Left ventricle myocardium inferior (tissue), 1 donor: ENCODE measurements around the gene LRP10. TPM values are rescaled to one million over a fixed set of nuclear protein-coding genes. Genes with fewer than 3 reads are reported as not detected.
A peak's percentile ranks its signal among the peaks of the same experiment; 100 is the strongest.
"Not testable (repeated sequence)": the region's sequence is repeated elsewhere in the genome, so short reads cannot be mapped to it uniquely, and the experiment has no call there.

Source experiments
- DNase-seq: peaks from one replicate; pipeline ENCODE4 v3.0.0-alpha.2; 2020
- H3K27ac ChIP-seq: fragments of 200-600 bp; replicated peaks from 2 replicates; pipeline ENCODE4 v1.8.0; 2021
- H3K27me3 ChIP-seq: fragments of 200-600 bp; 2 replicates; pipeline ENCODE4 v1.8.0; 2021; ENCODE audit warnings: low read depth
- H3K36me3 ChIP-seq: fragments of 200-600 bp; 2 replicates; pipeline ENCODE4 v1.8.0; 2021
- H3K4me1 ChIP-seq: fragments of 200-600 bp; 2 replicates; pipeline ENCODE4 v1.8.0; 2021
- H3K4me3 ChIP-seq: fragments of 200-600 bp; 2 replicates; pipeline ENCODE4 v1.8.0; 2021; ENCODE audit warnings: mild to moderate bottlenecking, moderate library complexity
- H3K9me3 ChIP-seq: fragments of 200-600 bp; replicated peaks from 2 replicates; pipeline ENCODE4 v1.8.0; 2021
- CTCF ChIP-seq: fragments of 200-600 bp; IDR thresholded peaks from 2 replicates; pipeline ENCODE4 v1.8.0; 2021; ENCODE audit warnings: antibody characterized with exemption, mild to moderate bottlenecking, borderline replicate concordance
- intact Hi-C: fragments of 100-400 bp; cut with micrococcal nuclease; formaldehyde crosslinking; loops from one replicate; pipeline ENCODE4 v1.11.0; 2022
- total RNA-seq: library from RNA; stranded (reverse); fragmentation: NEBNext Ultra II Directional; extraction: Animal tissue kit (Norgen Biotek cat#: 25700); gene quantifications from one replicate; pipeline ENCODE4 v1.2.1, GENCODE V29; 2021
- donor health status: DM: no; HTN: yes; CAD: no; lungs with severe emphysema.

Gene LRP10
- total RNA-seq, 1 donor from 2014 or later, result 48.3 TPM

GRCh38 chr14:22906073-22906472 is 34.5 kb downstream of the LRP10 start:
- Histone ChIP-seq H3K9me3 (no peaks in the 10 kb centered on the region), H3K27ac (no peak overlapping the region), H3K4me3 (no peak overlapping the region), H3K36me3 (peaks cover 99% of the 10 kb centered on the region), H3K4me1 (peaks cover 22% of the 10 kb centered on the region), H3K27me3 (no peaks in the 10 kb centered on the region)
- intact Hi-C loops, result no loop called here
- DNase-seq, result no peak
- TF ChIP-seq CTCF, result no peak

GRCh38 chr14:22907429-22907828 is 35.9 kb downstream of the LRP10 start:
- H3K27me3 ChIP-seq, result no peaks in the 10 kb centered on the region
- TF ChIP-seq CTCF, result no peak
- intact Hi-C loops, result no loop called here
- no peak overlapping the region for H3K27ac ChIP-seq
- peaks cover 31% of the 10 kb centered on the region for H3K4me1 ChIP-seq
- no peak for DNase-seq
- H3K9me3 ChIP-seq, result no peaks in the 10 kb centered on the region
- H3K36me3 ChIP-seq, result peaks cover 92% of the 10 kb centered on the region
- H3K4me3 ChIP-seq, result no peak overlapping the region

- no peaks in the 10 kb centered on the region for H3K9me3 ChIP-seq
- H3K27ac ChIP-seq, result no peak overlapping the region
Observed at GRCh38 chr14:22908601-22909000, 37.1 kb downstream of the LRP10 start.

GRCh38 chr14:22910916-22911315 is 39.4 kb downstream of the LRP10 start:
- H3K27ac ChIP-seq, result no peak overlapping the region
- H3K36me3 ChIP-seq, result peaks cover 61% of the 10 kb centered on the region
- no peak for TF ChIP-seq CTCF
- H3K4me1 ChIP-seq, result peaks cover 30% of the 10 kb centered on the region
- intact Hi-C loops, result no loop called here
- H3K9me3 ChIP-seq, result no peaks in the 10 kb centered on the region
- no peaks in the 10 kb centered on the region for H3K27me3 ChIP-seq
- no peak for DNase-seq
- no peak overlapping the region for H3K4me3 ChIP-seq

More at GRCh38 chr14:22908601-22909000, 37.1 kb downstream of the LRP10 start:
- intact Hi-C loops, result no loop called here
- H3K4me3 ChIP-seq, result no peak overlapping the region
- peaks cover 84% of the 10 kb centered on the region for H3K36me3 ChIP-seq
- H3K27me3 ChIP-seq, result no peaks in the 10 kb centered on the region
- TF ChIP-seq CTCF, result no peak
- DNase-seq, result no peak
- H3K4me1 ChIP-seq, result peaks cover 31% of the 10 kb centered on the region

GRCh38 chr14:22914836-22915235 is 43.3 kb downstream of the LRP10 start:
- H3K9me3 ChIP-seq, H3K27ac ChIP-seq, intact Hi-C loops, DNase-seq, H3K4me3 ChIP-seq, H3K27me3 ChIP-seq: not testable (repeated sequence)
- Histone ChIP-seq H3K36me3 (peaks cover 26% of the 10 kb centered on the region), H3K4me1 (peaks cover 56% of the 10 kb centered on the region)

GRCh38 chr14:22915886-22916521 is 44.5 kb downstream of the LRP10 start:
- no peaks in the 10 kb centered on the region for H3K27me3 ChIP-seq
- no peak for DNase-seq
- peak overlapping the region; percentile 0 for H3K27ac ChIP-seq
- no peaks in the 10 kb centered on the region for H3K9me3 ChIP-seq
- H3K36me3 ChIP-seq, result peaks cover 18% of the 10 kb centered on the region
- no peak for TF ChIP-seq CTCF
- peaks cover 55% of the 10 kb centered on the region for H3K4me1 ChIP-seq
- intact Hi-C loops, result no loop called here
- no peak overlapping the region for H3K4me3 ChIP-seq
